HepG2 (cell line): ENCODE data around the gene RFTN1.

Experiments used
- MXD3 ChIP-seq: IDR thresholded peaks from 2 replicates; pipeline ENCODE4 v1.6.1; 2016; ENCODE audit warnings: mild to moderate bottlenecking, missing biosample characterization, missing genetic modification reagents
- POLR2A ChIP-seq, 2 experiments: IDR thresholded peaks; 2 replicates each; pipeline ENCODE4 v1.6.1; 2011; ENCODE audit warnings: low read depth in 2 of 2, low read length in 2 of 2, mild to moderate bottlenecking in 1 of 2, moderate library complexity in 1 of 2; ENCODE audit not compliant: insufficient read depth in 1 of 2
- TAF1 ChIP-seq: sonication (generic); formaldehyde crosslinking; IDR thresholded peaks from 2 replicates; pipeline ENCODE4 v1.4.0; 2020; ENCODE audit warnings: missing genetic modification reagents
- TARDBP ChIP-seq: sonication (generic); formaldehyde crosslinking; IDR thresholded peaks from 2 replicates; pipeline ENCODE4 v1.8.0; 2022; ENCODE audit warnings: mild to moderate bottlenecking, missing genetic modification reagents
- ZBTB44 ChIP-seq: sonication (generic); formaldehyde crosslinking; IDR thresholded peaks from 2 replicates; pipeline ENCODE4 v1.4.0; 2020; ENCODE audit warnings: missing genetic modification reagents
- ZNF3 ChIP-seq: IDR thresholded peaks from 2 replicates; pipeline ENCODE4 v1.7.0; 2017; ENCODE audit warnings: inconsistent platforms
- ZSCAN29 ChIP-seq: sonication (generic); formaldehyde crosslinking; conservative IDR thresholded peaks from 2 replicates; pipeline ENCODE4 v1.4.0; 2020; ENCODE audit warnings: mild to moderate bottlenecking, missing genetic modification reagents
- TF ChIP-seq, protein P1 (sequence below): sonication (generic); formaldehyde crosslinking; conservative IDR thresholded peaks from 2 replicates; pipeline ENCODE4 v1.8.0; 2022; ENCODE audit warnings: mild to moderate bottlenecking, moderate library complexity, missing genetic modification reagents
- TF ChIP-seq, protein P2 (sequence below): IDR thresholded peaks from 2 replicates; pipeline ENCODE4 v1.6.1; 2012; ENCODE audit warnings: inconsistent platforms

DNA sequence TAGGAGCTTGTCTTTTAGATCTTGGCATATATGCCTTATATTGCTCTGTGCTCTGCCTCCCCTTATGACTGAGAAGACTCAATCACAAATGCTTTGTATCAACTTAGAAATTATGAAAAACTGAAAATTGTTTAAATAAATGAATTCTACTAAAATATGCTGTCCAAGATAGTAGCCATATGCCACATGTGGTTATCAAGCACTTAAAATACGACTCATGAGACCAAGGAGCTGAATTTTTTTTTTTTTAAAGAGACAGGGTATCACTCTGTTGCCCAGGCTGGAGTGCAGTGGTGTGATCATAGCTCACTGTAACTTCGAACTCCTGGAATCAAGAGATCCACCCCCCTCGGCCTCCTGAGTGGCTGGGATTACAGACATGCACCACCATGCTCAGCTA is 118.3 kb downstream of the RFTN1 start:
- TF ChIP-seq ZBTB44 (CRISPR knock-in tag) = no peak
- no peak for TF ChIP-seq TARDBP (CRISPR knock-in tag)
- no peak for TF ChIP-seq TAF1
- no peak for TF ChIP-seq ZSCAN29 (CRISPR knock-in tag)
- no peak for TF ChIP-seq ZNF3
- TF ChIP-seq, protein P1, sequence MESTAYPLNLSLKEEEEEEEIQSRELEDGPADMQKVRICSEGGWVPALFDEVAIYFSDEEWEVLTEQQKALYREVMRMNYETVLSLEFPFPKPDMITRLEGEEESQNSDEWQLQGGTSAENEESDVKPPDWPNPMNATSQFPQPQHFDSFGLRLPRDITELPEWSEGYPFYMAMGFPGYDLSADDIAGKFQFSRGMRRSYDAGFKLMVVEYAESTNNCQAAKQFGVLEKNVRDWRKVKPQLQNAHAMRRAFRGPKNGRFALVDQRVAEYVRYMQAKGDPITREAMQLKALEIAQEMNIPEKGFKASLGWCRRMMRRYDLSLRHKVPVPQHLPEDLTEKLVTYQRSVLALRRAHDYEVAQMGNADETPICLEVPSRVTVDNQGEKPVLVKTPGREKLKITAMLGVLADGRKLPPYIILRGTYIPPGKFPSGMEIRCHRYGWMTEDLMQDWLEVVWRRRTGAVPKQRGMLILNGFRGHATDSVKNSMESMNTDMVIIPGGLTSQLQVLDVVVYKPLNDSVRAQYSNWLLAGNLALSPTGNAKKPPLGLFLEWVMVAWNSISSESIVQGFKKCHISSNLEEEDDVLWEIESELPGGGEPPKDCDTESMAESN (CRISPR knock-in tag) = no peak
- TF ChIP-seq, protein P2, sequence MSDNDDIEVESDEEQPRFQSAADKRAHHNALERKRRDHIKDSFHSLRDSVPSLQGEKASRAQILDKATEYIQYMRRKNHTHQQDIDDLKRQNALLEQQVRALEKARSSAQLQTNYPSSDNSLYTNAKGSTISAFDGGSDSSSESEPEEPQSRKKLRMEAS = no peak
- TF ChIP-seq MXD3 = no peak
- no peak for TF ChIP-seq POLR2A (IDR thresholded peaks at IDR 0.05; ENCODE audit: insufficient read depth in 1 of 2, low read depth in 2 of 2, low read length in 2 of 2)
